NCI-H2029 treated with DMSO at 0.1 percent for 48 hours (cell line): ENCODE data around the gene ATP10A.
"Not testable (repeated sequence)": the region's sequence is repeated elsewhere in the genome, so short reads cannot be mapped to it uniquely, and the experiment has no call there.

ENCODE experiments used
- DNase-seq: peaks from one replicate; lab custom pipeline; 2025; lab: John Stamatoyannopoulos, UW

The ATP10A gene

GRCh38 chr15:25649390-25649789 lies 213.7 kb downstream of the ATP10A start:
- no peak for DNase-seq

GRCh38 chr15:25643120-25643519 lies 220.0 kb downstream of the ATP10A start:
- no peak for DNase-seq

- DNase-seq = no peak
Observed at GRCh38 chr15:25641762-25642161, 221.4 kb downstream of the ATP10A start.

- no peak for DNase-seq
Observed at GRCh38 chr15:25641361-25641760, 221.8 kb downstream of the ATP10A start.

- DNase-seq = not testable (repeated sequence)
Observed at GRCh38 chr15:25640959-25641358, 222.2 kb downstream of the ATP10A start.

GRCh38 chr15:25640381-25640780 lies 222.7 kb downstream of the ATP10A start:
- DNase-seq = no peak

- DNase-seq = not testable (repeated sequence)
Observed at GRCh38 chr15:25636486-25636885, 226.6 kb downstream of the ATP10A start.

- no peak for DNase-seq
Observed at GRCh38 chr15:25635191-25635590, 227.9 kb downstream of the ATP10A start.

GRCh38 chr15:25633862-25634261 lies 229.3 kb downstream of the ATP10A start:
- no peak for DNase-seq

- no peak for DNase-seq
Observed at GRCh38 chr15:25631971-25632370, 231.2 kb downstream of the ATP10A start.
